ENCODE data around the gene RAB23. TPM values are rescaled to one million over a fixed set of nuclear protein-coding genes. Genes with fewer than 3 reads are reported as not detected.
A peak's percentile ranks its signal among the peaks of the same experiment; 100 is the strongest.

RAB23 gene
- total and polyA plus RNA-seq, 4 donors = 24.8 to 59.2 (median 51.5) TPM

DNA sequence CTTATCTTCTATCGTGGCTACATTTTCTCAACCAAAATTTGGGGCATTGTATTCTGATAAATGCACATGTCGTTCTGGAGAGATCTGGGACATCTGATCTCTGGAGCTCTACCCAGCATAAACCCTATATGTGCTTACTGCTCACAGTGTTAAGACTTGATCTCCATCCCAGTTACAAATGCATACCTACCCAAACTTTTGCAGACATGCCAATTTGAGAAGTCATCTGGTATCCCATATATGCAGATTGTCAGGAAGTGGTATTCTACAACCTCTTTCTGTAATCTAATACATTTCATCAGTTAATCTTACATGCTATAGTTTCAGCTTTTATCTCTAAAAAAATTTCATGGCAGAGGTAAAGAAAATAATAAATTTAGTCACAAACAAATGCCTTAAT lies 38.8 kb downstream of the RAB23 start:
- Histone ChIP-seq H3K9me3 (ENCODE audit: control insufficient read depth, low read length) (no peaks in the 10 kb centered on the region), H3K36me3 (ENCODE audit: control insufficient read depth in 1 of 2, insufficient read depth in 2 of 2, low read length in 1 of 2) (peaks cover 2 to 6% of the 10 kb centered on the region in 2 donors), H3K4me3 (ENCODE audit: low read length in 2 of 2) (no peak overlapping the region), H3K4me1 (ENCODE audit: control insufficient read depth in 1 of 2, insufficient read depth in 2 of 2, low read length in 2 of 2) (peaks cover 0 to 4% of the 10 kb centered on the region in 2 donors), H3K27me3 (ENCODE audit: control insufficient read depth in 1 of 2, insufficient read depth in 2 of 2, low read length in 1 of 2) (no peaks in the 10 kb centered on the region), H3K27ac (ENCODE audit: low read depth in 1 of 2, low read length in 2 of 2) (no peak overlapping the region)
- DNase-seq (no peak), ATAC-seq (ENCODE audit: low FRiP score) (no peak)
- intact Hi-C loops (cut with DNase I) = no loop called here
- WGBS, 2 donors = 92 to 93% methylated on average over 2 of the region's 2 CpGs

DNA sequence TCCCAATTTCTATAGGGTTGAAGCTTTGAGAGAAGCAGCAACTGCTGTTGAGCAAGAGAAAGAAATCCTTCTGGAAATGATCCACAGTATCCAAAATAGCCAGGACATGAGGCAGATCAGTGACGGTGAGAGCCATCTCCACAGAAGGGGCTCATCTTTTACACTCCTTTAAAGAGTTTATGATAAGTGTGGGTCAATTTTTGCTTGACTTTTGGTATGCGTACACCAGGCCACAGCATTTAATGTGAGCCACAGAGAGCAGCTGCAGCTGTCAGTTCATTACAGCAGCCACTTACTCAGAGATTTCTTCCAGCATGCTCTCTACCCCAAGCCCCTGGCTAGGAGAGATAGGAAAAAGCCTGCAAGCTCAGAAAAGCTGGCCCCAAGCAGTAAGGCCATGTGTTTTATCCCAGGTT lies 40.1 kb downstream of the RAB23 start:
- Histone ChIP-seq H3K9me3 (ENCODE audit: control insufficient read depth, low read length) (no peaks in the 10 kb centered on the region), H3K27ac (ENCODE audit: low read depth in 1 of 2, low read length in 2 of 2) (peak overlapping the region in 1 of 2 donors; percentile 40), H3K4me1 (ENCODE audit: control insufficient read depth in 1 of 2, insufficient read depth in 2 of 2, low read length in 2 of 2) (peaks cover 0 to 4% of the 10 kb centered on the region in 2 donors), H3K27me3 (ENCODE audit: control insufficient read depth in 1 of 2, insufficient read depth in 2 of 2, low read length in 1 of 2) (no peaks in the 10 kb centered on the region), H3K36me3 (ENCODE audit: control insufficient read depth in 1 of 2, insufficient read depth in 2 of 2, low read length in 1 of 2) (peaks cover 2 to 6% of the 10 kb centered on the region in 2 donors), H3K4me3 (ENCODE audit: low read length in 2 of 2) (no peak overlapping the region)
- no peak for ATAC-seq (ENCODE audit: low FRiP score)
- intact Hi-C loops (cut with DNase I) = no loop called here
- DNase-seq = no peak
- 73 to 75% methylated on average over 2 of the region's 2 CpGs for WGBS, 2 donors

DNA sequence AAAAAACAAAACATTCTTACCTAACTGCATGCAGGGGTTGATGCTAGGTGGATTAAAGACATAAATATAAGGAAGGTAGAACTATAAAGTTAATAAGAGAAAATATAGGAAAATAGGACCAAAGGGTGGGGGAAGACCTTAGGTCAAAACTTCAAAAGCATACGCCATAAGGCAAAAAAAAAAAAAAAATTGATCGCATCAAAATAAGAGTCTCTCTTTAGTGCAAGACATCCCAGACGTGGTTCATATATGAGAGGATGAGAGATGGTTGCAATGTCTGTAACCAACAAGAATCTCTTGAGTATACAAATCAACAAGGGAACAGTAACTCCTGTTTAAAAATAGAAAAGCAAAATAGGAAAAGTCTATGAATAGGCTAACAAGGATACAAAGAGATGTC lies 41.5 kb downstream of the RAB23 start:
- DNase-seq (no peak), ATAC-seq (ENCODE audit: low FRiP score) (no peak)
- Histone ChIP-seq H3K4me1 (ENCODE audit: control insufficient read depth in 1 of 2, insufficient read depth in 2 of 2, low read length in 2 of 2) (peaks cover 0 to 8% of the 10 kb centered on the region in 2 donors), H3K27ac (ENCODE audit: low read depth in 1 of 2, low read length in 2 of 2) (no peak overlapping the region), H3K4me3 (ENCODE audit: low read length in 2 of 2) (no peak overlapping the region), H3K27me3 (ENCODE audit: control insufficient read depth in 1 of 2, insufficient read depth in 2 of 2, low read length in 1 of 2) (no peaks in the 10 kb centered on the region), H3K36me3 (ENCODE audit: control insufficient read depth in 1 of 2, insufficient read depth in 2 of 2, low read length in 1 of 2) (peaks cover 0 to 6% of the 10 kb centered on the region in 2 donors), H3K9me3 (ENCODE audit: control insufficient read depth, low read length) (no peaks in the 10 kb centered on the region)
- WGBS, 2 donors = 79 to 86% methylated on average over 3 of the region's 3 CpGs
- intact Hi-C loops (cut with DNase I) = no loop called here

DNA sequence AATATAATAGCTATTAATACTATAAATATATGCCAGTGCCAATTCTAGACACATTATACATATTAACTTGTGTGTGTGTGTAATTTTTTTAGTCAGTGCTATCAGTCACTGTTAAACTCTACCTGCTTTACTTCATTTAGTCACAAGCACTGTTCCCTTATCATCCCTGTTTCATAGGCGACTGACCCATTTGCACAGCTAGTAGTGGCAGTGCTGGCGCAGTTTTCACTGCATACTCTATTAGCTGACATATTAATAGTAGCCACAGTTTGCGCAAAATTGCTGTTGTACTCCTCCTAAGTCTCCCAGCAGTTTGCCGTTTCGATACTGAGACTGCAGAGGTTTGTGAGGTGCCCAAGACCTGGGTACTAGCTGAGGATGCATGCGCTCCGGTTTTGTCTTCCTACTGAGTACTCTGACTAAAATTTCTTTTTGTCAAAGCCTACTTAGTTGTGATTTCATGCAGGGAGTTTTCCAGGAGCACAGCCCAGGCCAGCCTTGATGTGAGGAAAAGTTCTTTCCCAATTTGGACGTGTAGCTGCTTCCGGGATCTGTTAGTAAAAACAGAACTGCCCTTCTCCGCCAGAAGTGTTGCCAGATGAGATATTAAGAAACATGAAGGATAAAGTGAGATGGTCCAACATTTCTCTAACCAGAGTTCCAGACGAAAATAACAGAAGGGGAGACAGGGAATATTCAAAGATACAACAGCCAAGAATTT lies 44.4 kb downstream of the RAB23 start:
- intact Hi-C loops (cut with DNase I) = loop anchor here in 1 of 2 donors (5.0 to 10.0 kb wide), 2 partner anchors 45 to 87 kb away; partner anchors contain the start of gene RAB23
- ATAC-seq (ENCODE audit: low FRiP score) = peak; percentile 71
- no peaks in the 10 kb centered on the region for H3K9me3 ChIP-seq (ENCODE audit: control insufficient read depth, low read length)
- WGBS, 2 donors = 11 to 12% methylated on average over 11 of the region's 11 CpGs
- H3K4me1 ChIP-seq (ENCODE audit: control insufficient read depth in 1 of 2, insufficient read depth in 2 of 2, low read length in 2 of 2) = peaks cover 0 to 8% of the 10 kb centered on the region in 2 donors
- no peaks in the 10 kb centered on the region for H3K27me3 ChIP-seq (ENCODE audit: control insufficient read depth in 1 of 2, insufficient read depth in 2 of 2, low read length in 1 of 2)
- peak overlapping the region in 1 of 2 donors; percentile 9 for H3K4me3 ChIP-seq (ENCODE audit: low read length in 2 of 2)
- peak; percentile 65 to 74 for DNase-seq
- peak overlapping the region; percentile 73 to 92 for H3K27ac ChIP-seq (ENCODE audit: low read depth in 1 of 2, low read length in 2 of 2)
- peaks cover 0 to 3% of the 10 kb centered on the region in 2 donors for H3K36me3 ChIP-seq (ENCODE audit: control insufficient read depth in 1 of 2, insufficient read depth in 2 of 2, low read length in 1 of 2)

DNA sequence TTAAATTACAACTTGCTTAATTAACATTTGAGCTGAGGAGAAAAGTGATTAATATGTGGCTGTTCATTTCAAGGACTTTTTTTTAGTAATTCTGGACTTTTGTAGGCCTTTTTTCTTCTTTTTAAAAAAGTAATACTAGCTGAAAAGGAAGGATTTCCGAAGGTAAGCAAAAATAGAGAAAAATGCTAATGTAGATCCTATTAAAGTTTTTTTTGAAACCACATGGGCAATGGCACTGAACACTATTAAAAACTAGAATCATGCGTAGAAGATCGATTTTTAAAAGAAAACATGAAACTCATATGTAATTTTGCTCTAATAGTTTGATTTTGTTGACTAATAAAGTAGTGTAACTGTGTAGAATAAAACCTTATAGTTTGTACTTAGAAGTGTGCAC lies 47.6 kb downstream of the RAB23 start:
- 75 to 77% methylated on average over 3 of the region's 3 CpGs for WGBS, 2 donors
- Histone ChIP-seq H3K9me3 (ENCODE audit: control insufficient read depth, low read length) (no peaks in the 10 kb centered on the region), H3K27me3 (ENCODE audit: control insufficient read depth in 1 of 2, insufficient read depth in 2 of 2, low read length in 1 of 2) (no peaks in the 10 kb centered on the region), H3K36me3 (ENCODE audit: control insufficient read depth in 1 of 2, insufficient read depth in 2 of 2, low read length in 1 of 2) (no peaks in the 10 kb centered on the region), H3K4me3 (ENCODE audit: low read length in 2 of 2) (no peak overlapping the region), H3K27ac (ENCODE audit: low read depth in 1 of 2, low read length in 2 of 2) (no peak overlapping the region), H3K4me1 (ENCODE audit: control insufficient read depth in 1 of 2, insufficient read depth in 2 of 2, low read length in 2 of 2) (peaks cover 0 to 4% of the 10 kb centered on the region in 2 donors)
- DNase-seq (no peak), ATAC-seq (ENCODE audit: low FRiP score) (no peak)
- intact Hi-C loops (cut with DNase I) = loop anchor here (5.0 to 10.0 kb wide), 3 partner anchors 48 to 90 kb away; partner anchors contain the start of gene RAB23 (in 1 of the 2)

DNA sequence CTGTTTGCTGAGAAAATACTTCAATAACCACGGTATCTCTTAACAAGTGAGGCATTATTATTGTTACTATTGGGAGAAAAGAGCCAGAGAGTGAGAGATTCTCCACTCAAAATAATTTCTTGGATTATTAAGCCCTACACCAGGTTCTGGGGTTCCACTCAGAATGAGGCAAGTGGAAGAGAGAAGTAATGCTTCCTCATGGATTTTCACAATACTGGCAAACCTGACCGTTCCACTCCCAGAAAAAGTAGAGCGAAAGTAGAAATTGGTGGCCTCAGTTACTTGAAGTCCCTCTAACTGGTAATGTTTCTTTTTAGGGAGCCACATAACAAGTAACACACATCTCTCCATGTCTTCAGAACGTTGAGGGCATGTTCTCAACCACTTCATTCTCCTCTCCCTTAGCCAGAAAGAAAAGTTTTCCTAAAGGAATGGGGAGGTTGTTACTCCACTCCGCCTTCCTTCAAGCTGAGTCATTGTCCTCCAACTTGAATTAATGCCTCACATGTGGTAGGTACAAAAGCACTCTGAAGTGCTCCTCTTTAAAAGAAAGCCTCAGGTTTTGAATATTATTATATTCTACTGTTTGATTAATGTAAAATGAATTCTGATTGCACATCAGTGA lies 48.1 kb downstream of the RAB23 start:
- H3K27me3 ChIP-seq (ENCODE audit: control insufficient read depth in 1 of 2, insufficient read depth in 2 of 2, low read length in 1 of 2) = no peaks in the 10 kb centered on the region
- no peak for DNase-seq
- no peak for ATAC-seq (ENCODE audit: low FRiP score)
- no peaks in the 10 kb centered on the region for H3K36me3 ChIP-seq (ENCODE audit: control insufficient read depth in 1 of 2, insufficient read depth in 2 of 2, low read length in 1 of 2)
- WGBS, 2 donors = 10 to 17% methylated on average over 5 of the region's 5 CpGs
- intact Hi-C loops (cut with DNase I) = loop anchor here (2.0 to 10.0 kb wide), 4 partner anchors 48 to 143 kb away; partner anchors contain the start of genes PRIM2 (in 2 of the 2) and RAB23 (in 1 of the 2)
- no peaks in the 10 kb centered on the region for H3K9me3 ChIP-seq (ENCODE audit: control insufficient read depth, low read length)
- H3K4me1 ChIP-seq (ENCODE audit: control insufficient read depth in 1 of 2, insufficient read depth in 2 of 2, low read length in 2 of 2) = peaks cover 0 to 4% of the 10 kb centered on the region in 2 donors
- peak overlapping the region; percentile 8 to 51 for H3K27ac ChIP-seq (ENCODE audit: low read depth in 1 of 2, low read length in 2 of 2)
- H3K4me3 ChIP-seq (ENCODE audit: low read length in 2 of 2) = peak overlapping the region; percentile 83 to 98

DNA sequence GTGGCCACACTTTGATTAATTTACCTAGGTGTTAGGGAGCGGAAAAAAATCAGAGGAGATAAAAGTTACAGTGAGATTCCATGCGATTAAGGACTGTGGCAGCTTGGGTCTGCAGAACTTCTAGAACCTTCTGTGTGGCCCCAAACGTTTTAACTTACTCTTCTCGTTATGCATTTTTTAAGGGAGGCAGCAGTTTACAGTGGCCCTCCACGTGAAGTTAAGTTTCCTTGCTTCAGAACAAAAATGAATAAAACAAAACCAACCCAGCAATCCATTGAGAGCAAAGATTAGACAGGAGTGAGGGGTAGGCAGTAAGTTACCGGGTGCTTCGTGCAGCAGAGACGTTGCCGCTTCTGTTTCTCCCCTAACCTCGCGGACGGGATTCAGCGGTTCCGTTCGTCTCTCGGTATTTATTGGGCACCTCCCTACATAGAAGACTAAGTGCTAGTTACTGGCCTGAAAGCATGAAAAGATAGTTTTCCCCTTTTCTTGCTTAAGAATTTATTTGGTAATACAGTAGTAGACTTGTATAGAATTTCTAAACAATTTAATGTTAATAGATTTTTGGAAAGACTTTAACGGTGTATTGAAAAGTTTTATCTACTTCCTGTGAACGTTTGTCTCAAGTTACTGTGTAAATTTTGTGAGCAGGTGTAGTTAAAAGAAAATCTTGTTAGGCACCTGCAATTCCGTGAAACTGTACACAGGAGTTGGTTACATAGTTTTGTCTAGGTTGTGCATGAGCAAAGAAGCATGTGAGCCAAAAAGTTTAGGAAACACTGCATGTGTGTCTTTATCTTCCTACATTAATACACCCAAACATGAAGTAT lies 48.8 kb downstream of the RAB23 start:
- intact Hi-C loops (cut with DNase I) = loop anchor here (2.0 to 10.0 kb wide), 4 partner anchors 49 to 144 kb away; partner anchors contain the start of genes PRIM2 (in 2 of the 2) and RAB23 (in 1 of the 2)

More for the DNA sequence above, 48.8 kb downstream of the RAB23 start:
- Histone ChIP-seq H3K4me3 (ENCODE audit: low read length in 2 of 2) (peak overlapping the region; percentile 83 to 98), H3K36me3 (ENCODE audit: control insufficient read depth in 1 of 2, insufficient read depth in 2 of 2, low read length in 1 of 2) (no peaks in the 10 kb centered on the region), H3K27ac (ENCODE audit: low read depth in 1 of 2, low read length in 2 of 2) (peak overlapping the region; percentile 53 to 64), H3K27me3 (ENCODE audit: control insufficient read depth in 1 of 2, insufficient read depth in 2 of 2, low read length in 1 of 2) (no peaks in the 10 kb centered on the region), H3K4me1 (ENCODE audit: control insufficient read depth in 1 of 2, insufficient read depth in 2 of 2, low read length in 2 of 2) (peaks cover 0 to 4% of the 10 kb centered on the region in 2 donors), H3K9me3 (ENCODE audit: control insufficient read depth, low read length) (no peaks in the 10 kb centered on the region)
- 2 to 4% methylated on average over 19 of the region's 19 CpGs for WGBS, 2 donors
- ATAC-seq (ENCODE audit: low FRiP score) = peak; percentile 44
- no peak for DNase-seq

All from aorta (tissue), 5 donors.